HEK293 (cell line): ENCODE measurements around the gene PCDHGA5.

ENCODE experiments used
- GLI4 ChIP-seq: fragments of 450-650 bp; formaldehyde crosslinking; IDR thresholded peaks from 2 replicates; pipeline ENCODE4 v1.5.1; 2016; ENCODE audit warnings: missing biosample characterization, missing genetic modification characterization
- ZNF10 ChIP-seq: fragments of 450-650 bp; formaldehyde crosslinking; IDR thresholded peaks from 2 replicates; pipeline ENCODE4 v1.5.1; 2017; ENCODE audit warnings: missing biosample characterization, missing genetic modification characterization
- ZNF174 ChIP-seq: fragments of 450-650 bp; formaldehyde crosslinking; IDR thresholded peaks from 2 replicates; pipeline ENCODE4 v1.5.0; 2017; ENCODE audit warnings: missing biosample characterization, mild to moderate bottlenecking, missing genetic modification characterization
- ZNF221 ChIP-seq: fragments of 450-650 bp; formaldehyde crosslinking; IDR thresholded peaks from 2 replicates; pipeline ENCODE4 v1.5.1; 2017; ENCODE audit warnings: missing biosample characterization, missing genetic modification characterization, borderline replicate concordance
- ZNF274 ChIP-seq, 2 experiments: fragments of 200-500 bp in 1 of 2; fragments of 450-650 bp in 1 of 2; sonication (Bioruptor generic) in 1 of 2; formaldehyde crosslinking in 1 of 2; IDR thresholded peaks; 2 replicates each; pipeline versions ENCODE4 v1.5.1 to v1.6.1; 2014 to 2016; ENCODE audit warnings: borderline replicate concordance in 1 of 2, inconsistent platforms in 1 of 2, low read length in 1 of 2, missing biosample characterization in 1 of 2, missing genetic modification characterization in 1 of 2
- ZNF549 ChIP-seq: fragments of 450-650 bp; IDR thresholded peaks from 2 replicates; pipeline ENCODE4 v1.5.1; 2018; ENCODE audit warnings: missing biosample characterization, missing genetic modification characterization, mild to moderate bottlenecking, inconsistent platforms, moderate library complexity
- ZNF585B ChIP-seq: fragments of 450-650 bp; formaldehyde crosslinking; IDR thresholded peaks from 2 replicates; pipeline ENCODE4 v1.5.1; 2016; ENCODE audit warnings: missing biosample characterization, missing genetic modification characterization
- ZNF596 ChIP-seq: fragments of 450-650 bp; IDR thresholded peaks from 2 replicates; pipeline ENCODE4 v1.5.0; 2018; ENCODE audit warnings: missing biosample characterization, mild to moderate bottlenecking, missing genetic modification characterization, moderate library complexity
- ZNF768 ChIP-seq: fragments of 450-650 bp; formaldehyde crosslinking; IDR thresholded peaks from 2 replicates; pipeline ENCODE4 v1.5.1; 2018; ENCODE audit warnings: missing biosample characterization, mild to moderate bottlenecking, missing genetic modification characterization
- ZSCAN30 ChIP-seq: fragments of 450-650 bp; IDR thresholded peaks from 2 replicates; pipeline ENCODE4 v1.5.1; 2018; ENCODE audit warnings: missing biosample characterization, mild to moderate bottlenecking, missing genetic modification characterization, moderate library complexity
- TF ChIP-seq, protein P1 (sequence below): fragments of 450-650 bp; formaldehyde crosslinking; IDR thresholded peaks from 2 replicates; pipeline ENCODE4 v1.5.1; 2016; ENCODE audit warnings: missing biosample characterization, missing genetic modification characterization
- TF ChIP-seq, protein P2 (sequence below): fragments of 450-650 bp; formaldehyde crosslinking; IDR thresholded peaks from 2 replicates; pipeline ENCODE4 v1.5.1; 2016; ENCODE audit warnings: missing biosample characterization, missing genetic modification characterization, borderline replicate concordance
- TF ChIP-seq, protein P3 (sequence below): fragments of 450-650 bp; formaldehyde crosslinking; IDR thresholded peaks from 2 replicates; pipeline ENCODE4 v1.5.1; 2017; ENCODE audit warnings: missing biosample characterization, missing genetic modification characterization
- TF ChIP-seq, protein P4 (sequence below): fragments of 450-650 bp; IDR thresholded peaks from 2 replicates; pipeline ENCODE4 v1.5.1; 2018; ENCODE audit warnings: missing biosample characterization, missing genetic modification characterization

DNA sequence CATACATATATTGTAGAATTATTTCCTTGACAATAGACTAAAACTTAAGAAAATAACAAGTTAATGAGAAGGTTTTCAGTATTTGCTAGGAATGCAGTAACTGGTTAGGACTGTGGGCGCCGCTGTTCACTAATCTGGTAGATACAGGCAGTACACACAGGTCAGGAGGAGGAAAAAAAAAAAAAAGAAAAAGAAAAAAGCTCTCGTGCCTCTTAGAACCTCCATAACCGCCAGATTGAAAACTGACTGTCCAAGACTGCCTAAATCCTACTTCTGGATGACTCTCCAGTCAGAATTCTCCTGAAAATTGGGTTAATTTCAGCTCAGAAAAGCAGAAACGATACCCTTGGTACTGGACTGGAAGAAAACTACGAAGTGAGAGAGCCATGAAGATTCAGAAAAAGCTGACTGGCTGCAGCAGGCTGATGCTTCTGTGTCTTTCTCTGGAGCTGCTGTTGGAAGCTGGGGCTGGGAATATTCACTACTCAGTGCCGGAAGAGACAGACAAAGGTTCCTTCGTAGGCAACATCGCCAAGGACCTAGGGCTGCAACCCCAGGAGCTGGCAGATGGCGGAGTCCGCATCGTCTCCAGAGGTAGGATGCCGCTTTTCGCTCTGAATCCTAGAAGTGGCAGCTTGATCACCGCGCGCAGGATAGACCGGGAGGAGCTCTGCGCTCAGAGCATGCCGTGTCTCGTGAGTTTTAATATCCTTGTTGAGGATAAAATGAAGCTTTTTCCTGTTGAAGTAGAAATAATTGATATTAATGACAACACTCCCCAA is 33.5 kb upstream of the PCDHGA5 start, which contains the start of gene PCDHGA1:
- TF ChIP-seq GLI4 (no peak), ZNF174 (tag by site-specific recombination) (no peak), ZNF585B (tag by site-specific recombination) (no peak), ZSCAN30 (no peak), ZNF549 (tag by site-specific recombination) (no peak), ZNF596 (tag by site-specific recombination) (no peak), ZNF221 (no peak), ZNF768 (no peak), ZNF10 (no peak), ZNF274 (IDR thresholded peaks at IDR 0.05; ENCODE audit: low read length) (no peak), ZNF274 (tag by site-specific recombination; IDR thresholded peaks at IDR 0.05; ENCODE audit: borderline replicate concordance) (no peak)
- TF ChIP-seq, protein P1, sequence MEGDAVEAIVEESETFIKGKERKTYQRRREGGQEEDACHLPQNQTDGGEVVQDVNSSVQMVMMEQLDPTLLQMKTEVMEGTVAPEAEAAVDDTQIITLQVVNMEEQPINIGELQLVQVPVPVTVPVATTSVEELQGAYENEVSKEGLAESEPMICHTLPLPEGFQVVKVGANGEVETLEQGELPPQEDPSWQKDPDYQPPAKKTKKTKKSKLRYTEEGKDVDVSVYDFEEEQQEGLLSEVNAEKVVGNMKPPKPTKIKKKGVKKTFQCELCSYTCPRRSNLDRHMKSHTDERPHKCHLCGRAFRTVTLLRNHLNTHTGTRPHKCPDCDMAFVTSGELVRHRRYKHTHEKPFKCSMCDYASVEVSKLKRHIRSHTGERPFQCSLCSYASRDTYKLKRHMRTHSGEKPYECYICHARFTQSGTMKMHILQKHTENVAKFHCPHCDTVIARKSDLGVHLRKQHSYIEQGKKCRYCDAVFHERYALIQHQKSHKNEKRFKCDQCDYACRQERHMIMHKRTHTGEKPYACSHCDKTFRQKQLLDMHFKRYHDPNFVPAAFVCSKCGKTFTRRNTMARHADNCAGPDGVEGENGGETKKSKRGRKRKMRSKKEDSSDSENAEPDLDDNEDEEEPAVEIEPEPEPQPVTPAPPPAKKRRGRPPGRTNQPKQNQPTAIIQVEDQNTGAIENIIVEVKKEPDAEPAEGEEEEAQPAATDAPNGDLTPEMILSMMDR (tag by site-specific recombination), result no peak
- TF ChIP-seq, protein P2, sequence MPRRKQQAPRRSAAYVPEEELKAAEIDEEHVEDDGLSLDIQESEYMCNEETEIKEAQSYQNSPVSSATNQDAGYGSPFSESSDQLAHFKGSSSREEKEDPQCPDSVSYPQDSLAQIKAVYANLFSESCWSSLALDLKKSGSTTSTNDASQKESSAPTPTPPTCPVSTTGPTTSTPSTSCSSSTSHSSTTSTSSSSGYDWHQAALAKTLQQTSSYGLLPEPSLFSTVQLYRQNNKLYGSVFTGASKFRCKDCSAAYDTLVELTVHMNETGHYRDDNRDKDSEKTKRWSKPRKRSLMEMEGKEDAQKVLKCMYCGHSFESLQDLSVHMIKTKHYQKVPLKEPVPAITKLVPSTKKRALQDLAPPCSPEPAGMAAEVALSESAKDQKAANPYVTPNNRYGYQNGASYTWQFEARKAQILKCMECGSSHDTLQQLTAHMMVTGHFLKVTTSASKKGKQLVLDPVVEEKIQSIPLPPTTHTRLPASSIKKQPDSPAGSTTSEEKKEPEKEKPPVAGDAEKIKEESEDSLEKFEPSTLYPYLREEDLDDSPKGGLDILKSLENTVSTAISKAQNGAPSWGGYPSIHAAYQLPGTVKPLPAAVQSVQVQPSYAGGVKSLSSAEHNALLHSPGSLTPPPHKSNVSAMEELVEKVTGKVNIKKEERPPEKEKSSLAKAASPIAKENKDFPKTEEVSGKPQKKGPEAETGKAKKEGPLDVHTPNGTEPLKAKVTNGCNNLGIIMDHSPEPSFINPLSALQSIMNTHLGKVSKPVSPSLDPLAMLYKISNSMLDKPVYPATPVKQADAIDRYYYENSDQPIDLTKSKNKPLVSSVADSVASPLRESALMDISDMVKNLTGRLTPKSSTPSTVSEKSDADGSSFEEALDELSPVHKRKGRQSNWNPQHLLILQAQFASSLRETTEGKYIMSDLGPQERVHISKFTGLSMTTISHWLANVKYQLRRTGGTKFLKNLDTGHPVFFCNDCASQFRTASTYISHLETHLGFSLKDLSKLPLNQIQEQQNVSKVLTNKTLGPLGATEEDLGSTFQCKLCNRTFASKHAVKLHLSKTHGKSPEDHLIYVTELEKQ (tag by site-specific recombination), result no peak
- TF ChIP-seq, protein P3, sequence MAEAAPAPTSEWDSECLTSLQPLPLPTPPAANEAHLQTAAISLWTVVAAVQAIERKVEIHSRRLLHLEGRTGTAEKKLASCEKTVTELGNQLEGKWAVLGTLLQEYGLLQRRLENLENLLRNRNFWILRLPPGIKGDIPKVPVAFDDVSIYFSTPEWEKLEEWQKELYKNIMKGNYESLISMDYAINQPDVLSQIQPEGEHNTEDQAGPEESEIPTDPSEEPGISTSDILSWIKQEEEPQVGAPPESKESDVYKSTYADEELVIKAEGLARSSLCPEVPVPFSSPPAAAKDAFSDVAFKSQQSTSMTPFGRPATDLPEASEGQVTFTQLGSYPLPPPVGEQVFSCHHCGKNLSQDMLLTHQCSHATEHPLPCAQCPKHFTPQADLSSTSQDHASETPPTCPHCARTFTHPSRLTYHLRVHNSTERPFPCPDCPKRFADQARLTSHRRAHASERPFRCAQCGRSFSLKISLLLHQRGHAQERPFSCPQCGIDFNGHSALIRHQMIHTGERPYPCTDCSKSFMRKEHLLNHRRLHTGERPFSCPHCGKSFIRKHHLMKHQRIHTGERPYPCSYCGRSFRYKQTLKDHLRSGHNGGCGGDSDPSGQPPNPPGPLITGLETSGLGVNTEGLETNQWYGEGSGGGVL (tag by site-specific recombination), result no peak
- TF ChIP-seq, protein P4, sequence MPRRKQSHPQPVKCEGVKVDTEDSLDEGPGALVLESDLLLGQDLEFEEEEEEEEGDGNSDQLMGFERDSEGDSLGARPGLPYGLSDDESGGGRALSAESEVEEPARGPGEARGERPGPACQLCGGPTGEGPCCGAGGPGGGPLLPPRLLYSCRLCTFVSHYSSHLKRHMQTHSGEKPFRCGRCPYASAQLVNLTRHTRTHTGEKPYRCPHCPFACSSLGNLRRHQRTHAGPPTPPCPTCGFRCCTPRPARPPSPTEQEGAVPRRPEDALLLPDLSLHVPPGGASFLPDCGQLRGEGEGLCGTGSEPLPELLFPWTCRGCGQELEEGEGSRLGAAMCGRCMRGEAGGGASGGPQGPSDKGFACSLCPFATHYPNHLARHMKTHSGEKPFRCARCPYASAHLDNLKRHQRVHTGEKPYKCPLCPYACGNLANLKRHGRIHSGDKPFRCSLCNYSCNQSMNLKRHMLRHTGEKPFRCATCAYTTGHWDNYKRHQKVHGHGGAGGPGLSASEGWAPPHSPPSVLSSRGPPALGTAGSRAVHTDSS (tag by site-specific recombination), result no peak
